Thymus (tissue), 11 donors: ENCODE data around the gene COBLL1. TPM values are rescaled to one million over a fixed set of nuclear protein-coding genes. Genes with fewer than 3 reads are reported as not detected.

Experiments used
- DNase-seq, 9 donors: peaks; one replicate each; pipeline ENCODE4 v3.0.0-alpha.2; 2013; ENCODE audit warnings: low spot score in 9 of 9, low read depth in 6 of 9, missing footprints in 1 of 9
- H3K27ac ChIP-seq, 2 donors: one replicate each; pipeline ENCODE4 v1.5.1; 2013; ENCODE audit warnings: control low read depth in 1 of 2, low read depth in 1 of 2, low read length in 1 of 2, mild to moderate bottlenecking in 1 of 2, moderate library complexity in 1 of 2
- H3K27me3 ChIP-seq, 2 donors: one replicate each; pipeline ENCODE4 v1.5.1; 2013; ENCODE audit warnings: low read length in 1 of 2; ENCODE audit not compliant: control insufficient read depth in 2 of 2, insufficient read depth in 1 of 2
- H3K36me3 ChIP-seq, 2 donors: one replicate each; pipeline ENCODE4 v1.5.1; 2013; ENCODE audit warnings: low read length in 1 of 2, mild to moderate bottlenecking in 1 of 2, moderate library complexity in 1 of 2; ENCODE audit not compliant: control insufficient read depth in 2 of 2, insufficient read depth in 2 of 2
- H3K4me1 ChIP-seq, 2 donors: one replicate each; pipeline ENCODE4 v1.5.1; 2013; ENCODE audit warnings: low read length in 2 of 2; ENCODE audit not compliant: control insufficient read depth in 2 of 2, insufficient read depth in 2 of 2
- H3K4me3 ChIP-seq, 2 donors: one replicate each; pipeline ENCODE4 v1.5.1; 2013; ENCODE audit warnings: low read length in 2 of 2, control low read depth in 1 of 2, mild to moderate bottlenecking in 1 of 2
- H3K9me3 ChIP-seq, 2 donors: one replicate each; pipeline ENCODE4 v1.5.1; 2013; ENCODE audit warnings: low read length in 1 of 2, mild to moderate bottlenecking in 1 of 2; ENCODE audit not compliant: control insufficient read depth in 2 of 2, insufficient read depth in 1 of 2
- WGBS: extraction: QIAGEN DNeasy Blood & Tissue Kit; methylation state at CpG from one replicate; pipeline ENCODE4 v1.1.7; 2013; 5-methylcytosine and 5-hydroxymethylcytosine counted together
- polyA plus RNA-seq: library from polyadenylated mRNA; stranded (reverse); fragments of 200-250 nt; gene quantifications from one replicate; pipeline ENCODE4 v1.2.3, GENCODE V29; 2013
- total RNA-seq: library from RNA; stranded (reverse); fragments of 120-200 nt; gene quantifications from one replicate; pipeline ENCODE4 v1.2.4, GENCODE V29; 2013
- donor health status: healthy.

Gene COBLL1
- total and polyA plus RNA-seq, 2 donors: 3.0 to 4.9 TPM

- 97% methylated on average over 2 of the region's 2 CpGs for WGBS
- no peaks in the 10 kb centered on the region for H3K9me3 ChIP-seq
- DNase-seq: no peak
- no peak overlapping the region for H3K27ac ChIP-seq
- H3K36me3 ChIP-seq: no peaks in the 10 kb centered on the region
- no peak overlapping the region for H3K4me3 ChIP-seq
- no peaks in the 10 kb centered on the region for H3K4me1 ChIP-seq
- H3K27me3 ChIP-seq: no peaks in the 10 kb centered on the region
Measured at GRCh38 chr2:164796999-164797398, 44.6 kb downstream of the COBLL1 start.

DNA sequence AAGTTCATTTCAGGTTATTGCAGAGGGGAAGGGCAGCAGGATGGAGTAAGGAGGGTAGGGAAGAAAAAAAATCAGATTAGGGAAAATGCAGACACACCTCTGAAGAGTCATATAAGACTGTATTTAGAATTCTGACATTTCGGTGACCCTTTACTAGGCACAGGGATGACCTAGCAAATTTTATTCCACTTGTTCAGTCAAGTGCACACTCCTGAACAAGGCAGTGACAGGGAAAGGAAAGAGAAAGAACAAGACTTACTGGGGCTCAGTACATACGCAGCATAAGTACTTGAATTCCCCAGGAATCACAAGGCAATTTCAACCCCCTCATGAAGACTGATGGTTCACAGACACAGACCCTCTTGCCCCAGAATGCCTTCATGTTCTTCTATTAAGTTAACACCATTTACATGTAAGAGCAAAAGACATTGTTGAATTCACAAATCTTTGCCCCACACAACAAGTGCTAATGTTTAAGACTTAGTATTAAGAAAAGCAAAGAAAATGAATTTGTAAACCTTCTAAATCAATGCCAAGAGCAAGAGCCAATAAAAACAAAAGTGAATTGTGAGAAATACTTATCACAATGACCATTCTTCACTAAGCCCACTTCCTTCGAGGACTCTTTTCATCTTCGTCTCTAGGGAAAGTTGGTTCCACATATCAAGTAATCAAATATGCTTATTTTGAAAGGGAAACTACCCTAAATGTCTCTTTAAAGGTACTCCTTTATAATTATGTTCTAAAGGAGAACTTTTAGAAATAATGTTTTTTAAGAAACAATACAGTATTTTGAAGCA is 47.0 kb downstream of the COBLL1 start:
- H3K4me3 ChIP-seq: no peak overlapping the region
- no peaks in the 10 kb centered on the region for H3K36me3 ChIP-seq
- peak in 1 of 9 donors; percentile 2 for DNase-seq
- 70% methylated on average over 4 of the region's 4 CpGs for WGBS
- H3K27me3 ChIP-seq: no peaks in the 10 kb centered on the region
- no peak overlapping the region for H3K27ac ChIP-seq
- H3K4me1 ChIP-seq: no peaks in the 10 kb centered on the region
- no peaks in the 10 kb centered on the region for H3K9me3 ChIP-seq

GRCh38 chr2:164794016-164794415 is 47.6 kb downstream of the COBLL1 start:
- Histone ChIP-seq H3K36me3 (no peaks in the 10 kb centered on the region), H3K4me3 (no peak overlapping the region), H3K27me3 (no peaks in the 10 kb centered on the region), H3K27ac (no peak overlapping the region), H3K9me3 (no peaks in the 10 kb centered on the region), H3K4me1 (no peaks in the 10 kb centered on the region)
- DNase-seq: no peak

- no peak for DNase-seq
- H3K36me3 ChIP-seq: no peaks in the 10 kb centered on the region
- 99% methylated on average over 1 of the region's 1 CpG for WGBS
- no peak overlapping the region for H3K27ac ChIP-seq
- no peak overlapping the region for H3K4me3 ChIP-seq
- H3K27me3 ChIP-seq: no peaks in the 10 kb centered on the region
- no peaks in the 10 kb centered on the region for H3K4me1 ChIP-seq
- no peaks in the 10 kb centered on the region for H3K9me3 ChIP-seq
Measured at GRCh38 chr2:164793529-164793928, 48.1 kb downstream of the COBLL1 start.

DNA sequence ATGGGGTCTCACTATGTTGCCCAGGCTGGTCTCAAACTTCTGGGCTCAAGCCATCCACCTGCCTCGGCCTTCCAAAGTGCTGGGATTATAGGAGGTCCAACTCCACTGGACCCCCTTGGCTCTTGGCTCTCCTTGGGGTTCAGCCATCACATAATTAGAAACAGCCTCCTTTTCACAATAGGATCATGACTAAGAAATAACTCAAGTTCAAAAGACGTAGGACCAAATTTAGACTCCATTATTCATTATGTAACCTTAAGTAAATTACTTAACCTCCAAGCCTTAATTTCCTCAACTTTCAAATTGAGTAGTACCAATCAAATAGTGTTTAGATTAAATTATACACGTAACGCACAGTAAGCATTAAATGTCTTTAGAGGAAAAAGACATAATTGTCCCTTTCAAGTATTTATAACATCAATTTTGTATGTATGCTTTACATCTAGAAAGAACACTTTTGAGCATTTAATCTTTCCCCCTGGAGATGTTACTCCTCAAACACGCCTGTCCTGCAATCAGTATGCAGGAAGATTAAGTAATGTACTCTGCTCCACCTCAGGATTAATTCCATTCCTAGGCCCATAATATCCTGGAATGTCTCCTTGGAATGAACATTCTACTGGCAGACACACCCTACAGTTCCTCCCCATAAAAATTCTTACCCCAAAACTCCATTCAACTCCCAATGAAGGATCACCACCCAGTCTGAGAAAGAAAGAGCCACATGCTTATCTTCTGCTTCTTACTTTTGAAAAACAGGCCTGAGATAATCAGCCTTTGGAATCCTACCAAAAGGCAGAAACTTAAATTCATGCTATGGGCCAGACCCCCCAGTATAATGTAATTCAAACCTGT is 49.1 kb downstream of the COBLL1 start:
- no peak overlapping the region for H3K4me3 ChIP-seq
- no peak overlapping the region for H3K27ac ChIP-seq
- no peaks in the 10 kb centered on the region for H3K9me3 ChIP-seq
- no peak for DNase-seq
- no peaks in the 10 kb centered on the region for H3K4me1 ChIP-seq
- no peaks in the 10 kb centered on the region for H3K27me3 ChIP-seq
- no peaks in the 10 kb centered on the region for H3K36me3 ChIP-seq
- 95% methylated on average over 5 of the region's 5 CpGs for WGBS

DNA sequence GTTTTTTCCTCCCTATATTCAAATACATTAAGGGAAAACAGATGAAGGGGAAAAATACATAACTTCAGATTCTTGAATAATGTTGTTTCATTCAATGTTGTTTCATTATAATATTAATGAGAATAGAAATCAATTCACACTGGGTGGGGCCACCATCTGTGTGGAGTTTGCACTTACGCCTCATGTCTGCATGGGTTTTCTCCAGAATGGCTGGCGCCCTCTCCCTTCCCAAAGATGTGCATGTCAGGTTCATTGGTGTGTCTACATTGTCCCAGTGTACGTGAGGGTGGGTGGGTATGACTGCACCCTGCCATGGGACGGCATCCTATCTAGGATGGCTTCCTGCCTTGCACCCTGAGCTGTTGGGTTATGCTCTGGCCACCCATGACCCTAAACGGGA is 51.7 kb downstream of the COBLL1 start:
- H3K27ac ChIP-seq: no peak overlapping the region
- H3K9me3 ChIP-seq: no peaks in the 10 kb centered on the region
- 98% methylated on average over 5 of the region's 5 CpGs for WGBS
- H3K4me3 ChIP-seq: no peak overlapping the region
- H3K27me3 ChIP-seq: no peaks in the 10 kb centered on the region
- H3K36me3 ChIP-seq: no peaks in the 10 kb centered on the region
- no peak for DNase-seq
- H3K4me1 ChIP-seq: no peaks in the 10 kb centered on the region

- Histone ChIP-seq H3K9me3 (no peaks in the 10 kb centered on the region), H3K36me3 (no peaks in the 10 kb centered on the region), H3K4me3 (no peak overlapping the region), H3K27me3 (no peaks in the 10 kb centered on the region), H3K27ac (no peak overlapping the region), H3K4me1 (no peaks in the 10 kb centered on the region)
- no peak for DNase-seq
- 97% methylated on average over 2 of the region's 2 CpGs for WGBS
Measured at GRCh38 chr2:164786787-164787186, 54.8 kb downstream of the COBLL1 start.

DNA sequence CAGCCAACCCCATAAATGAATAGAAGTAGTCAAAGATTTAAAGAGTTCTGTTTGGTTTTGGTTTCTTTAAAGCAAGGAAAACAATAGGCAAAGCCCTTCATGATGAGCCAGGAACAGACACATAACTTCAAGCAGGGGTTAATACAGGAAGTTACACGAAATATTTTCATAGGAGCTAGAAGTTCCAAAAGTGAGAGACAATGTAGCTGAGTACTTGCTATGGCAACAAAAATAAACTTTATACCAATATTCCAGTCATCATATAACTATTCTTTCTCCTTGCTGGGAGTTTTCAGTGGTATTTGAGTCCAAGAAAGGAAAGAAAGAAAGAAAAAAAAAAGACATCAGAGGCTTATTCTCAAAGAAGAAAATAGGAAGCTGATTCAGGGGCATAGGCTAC is 56.2 kb downstream of the COBLL1 start:
- no peaks in the 10 kb centered on the region for H3K36me3 ChIP-seq
- DNase-seq: peak in 1 of 9 donors; percentile 7
- H3K4me3 ChIP-seq: no peak overlapping the region
- peak overlapping the region in 1 of 2 donors; percentile 4 for H3K27ac ChIP-seq
- H3K27me3 ChIP-seq: no peaks in the 10 kb centered on the region
- H3K9me3 ChIP-seq: no peaks in the 10 kb centered on the region
- no peaks in the 10 kb centered on the region for H3K4me1 ChIP-seq
- WGBS: 8% methylated on average over 1 of the region's 1 CpG

GRCh38 chr2:164784376-164784775 is 57.2 kb downstream of the COBLL1 start:
- no peaks in the 10 kb centered on the region for H3K9me3 ChIP-seq
- DNase-seq: no peak
- WGBS: 98% methylated on average over 2 of the region's 2 CpGs
- no peaks in the 10 kb centered on the region for H3K36me3 ChIP-seq
- no peaks in the 10 kb centered on the region for H3K27me3 ChIP-seq
- H3K4me3 ChIP-seq: no peak overlapping the region
- H3K27ac ChIP-seq: no peak overlapping the region
- no peaks in the 10 kb centered on the region for H3K4me1 ChIP-seq
